Measurements from ENCODE around the gene KCNK1. TPM values are rescaled to one million over a fixed set of nuclear protein-coding genes. Genes with fewer than 3 reads are reported as not detected.

The KCNK1 gene
- total and polyA plus RNA-seq, 2 of the 8 experiments (the other 6 are each of a cell fraction or from before 2014, with no cell fraction given) = 11.9 to 16.5 TPM

DNA sequence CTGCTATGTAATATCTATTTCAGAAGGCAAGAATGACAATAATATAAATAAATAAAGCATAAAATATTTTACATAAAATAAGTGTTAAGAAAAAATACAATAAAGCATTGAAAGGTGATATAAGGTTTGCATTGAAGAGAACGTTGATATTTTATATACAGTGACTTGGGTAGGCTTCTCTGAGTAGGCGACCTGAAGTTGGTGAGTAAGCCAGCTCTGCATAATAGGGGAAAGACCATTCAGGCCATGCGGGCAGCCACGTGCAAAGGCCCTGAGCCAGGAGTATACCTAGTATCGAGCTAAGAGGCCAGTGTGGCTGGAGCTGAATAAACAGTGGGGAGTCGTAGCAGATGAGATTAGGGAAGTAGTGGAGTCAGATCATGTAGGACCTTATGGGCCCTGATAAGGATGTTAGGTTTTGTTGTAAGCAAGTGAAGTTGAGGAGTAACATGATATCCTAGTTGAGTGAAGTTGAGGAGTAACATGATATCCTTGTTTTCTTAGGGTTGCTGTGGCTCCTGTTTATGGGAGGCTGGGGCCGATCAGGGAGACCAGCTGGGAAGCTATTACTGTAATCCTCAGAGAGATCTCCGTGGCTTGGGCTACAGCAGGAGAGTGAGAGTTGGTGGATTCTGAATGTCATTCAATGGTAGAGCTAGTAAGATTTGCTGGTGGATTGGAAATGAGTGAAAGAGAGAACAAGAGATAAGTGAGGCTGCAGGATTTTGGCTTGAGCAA lies 22.0 kb downstream of the KCNK1 start (continued):
- TF ChIP-seq, protein P1, sequence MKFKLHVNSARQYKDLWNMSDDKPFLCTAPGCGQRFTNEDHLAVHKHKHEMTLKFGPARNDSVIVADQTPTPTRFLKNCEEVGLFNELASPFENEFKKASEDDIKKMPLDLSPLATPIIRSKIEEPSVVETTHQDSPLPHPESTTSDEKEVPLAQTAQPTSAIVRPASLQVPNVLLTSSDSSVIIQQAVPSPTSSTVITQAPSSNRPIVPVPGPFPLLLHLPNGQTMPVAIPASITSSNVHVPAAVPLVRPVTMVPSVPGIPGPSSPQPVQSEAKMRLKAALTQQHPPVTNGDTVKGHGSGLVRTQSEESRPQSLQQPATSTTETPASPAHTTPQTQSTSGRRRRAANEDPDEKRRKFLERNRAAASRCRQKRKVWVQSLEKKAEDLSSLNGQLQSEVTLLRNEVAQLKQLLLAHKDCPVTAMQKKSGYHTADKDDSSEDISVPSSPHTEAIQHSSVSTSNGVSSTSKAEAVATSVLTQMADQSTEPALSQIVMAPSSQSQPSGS (IDR thresholded peaks at IDR 0.05; ENCODE audit: low read length) = 0 out of 2 replicates have a peak, but pooled peaks have one; percentile 31
- TF ChIP-seq, protein P2, sequence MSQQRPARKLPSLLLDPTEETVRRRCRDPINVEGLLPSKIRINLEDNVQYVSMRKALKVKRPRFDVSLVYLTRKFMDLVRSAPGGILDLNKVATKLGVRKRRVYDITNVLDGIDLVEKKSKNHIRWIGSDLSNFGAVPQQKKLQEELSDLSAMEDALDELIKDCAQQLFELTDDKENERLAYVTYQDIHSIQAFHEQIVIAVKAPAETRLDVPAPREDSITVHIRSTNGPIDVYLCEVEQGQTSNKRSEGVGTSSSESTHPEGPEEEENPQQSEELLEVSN (IDR thresholded peaks at IDR 0.05) = peak; percentile 53; the same call in 1 of the 2 replicates
- peak; percentile 68 for TF ChIP-seq NANOG (IDR thresholded peaks at IDR 0.05; ENCODE audit: insufficient read depth, low read depth, low read length, poor library complexity, severe bottlenecking)
- no peak for TF ChIP-seq CEBPB (IDR thresholded peaks at IDR 0.05; ENCODE audit: low read depth, low read length)
- no peak for TF ChIP-seq POU5F1 (IDR thresholded peaks at IDR 0.05; ENCODE audit: low read depth, low read length)
- no peak for TF ChIP-seq JUN (IDR thresholded peaks at IDR 0.05; ENCODE audit: low read depth, low read length)
- TF ChIP-seq POLR2AphosphoS5 (IDR thresholded peaks at IDR 0.05; ENCODE audit: low read depth, low read length) = 0 out of 2 replicates have a peak, but pooled peaks have one; percentile 25
- TF ChIP-seq SAP30 (IDR thresholded peaks at IDR 0.05; ENCODE audit: insufficient read depth, insufficient replicate concordance, low read length) = no peak
- TF ChIP-seq RBBP5 (IDR thresholded peaks at IDR 0.05; ENCODE audit: borderline replicate concordance, low read depth, low read length) = 0 out of 2 replicates have a peak, but pooled peaks have one; percentile 59

Data from H1 (cell line).